ENCODE results near the gene SLC35D2. TPM values are rescaled to one million over a fixed set of nuclear protein-coding genes. Genes with fewer than 3 reads are reported as not detected.
"Not testable (repeated sequence)": the region's sequence is repeated elsewhere in the genome, so short reads cannot be mapped to it uniquely, and the experiment has no call there.

SLC35D2 gene
- total RNA-seq, 2 experiments from 2014 or later, result 13.1 to 16.2 TPM

DNA sequence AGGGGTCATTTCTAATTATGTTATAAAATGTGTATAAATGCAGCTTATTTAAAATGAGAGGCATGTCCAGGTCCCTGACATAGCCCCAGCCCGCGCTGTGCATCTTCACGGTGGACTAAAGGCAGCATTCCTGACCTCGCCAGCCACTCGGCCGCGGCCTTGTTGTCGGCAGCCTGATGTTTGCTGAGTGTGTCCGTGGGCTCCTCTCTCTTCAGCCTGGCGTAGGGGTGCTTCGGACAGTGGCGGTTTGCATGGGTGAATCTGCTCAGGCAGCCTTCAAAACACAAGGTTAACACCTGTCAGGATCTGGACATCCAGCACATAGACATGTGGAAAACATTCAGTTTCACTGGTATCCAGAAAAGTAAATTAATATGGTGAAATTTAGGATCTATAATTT lies 8.8 kb upstream of the SLC35D2 start:
- H3K27ac Mint-ChIP-seq, result peak overlapping the region; percentile 65

GRCh38 chr9:96391021-96391765 lies 7.7 kb upstream of the SLC35D2 start:
- peaks cover 30% of the 10 kb centered on the region for H3K36me3 Mint-ChIP-seq
- POLR2A ChIA-PET, result interaction anchor here (0.5 kb wide), 1 partner anchor 30 kb away, joined by 3 read pairs; no protein-coding TSS in a partner anchor
- no peak for DNase-seq
- no peak overlapping the region for H3K4me3 Mint-ChIP-seq
- H3K27ac Mint-ChIP-seq, result no peak overlapping the region
- no peaks in the 10 kb centered on the region for H3K27me3 Mint-ChIP-seq
- no peaks in the 10 kb centered on the region for H3K9me3 Mint-ChIP-seq
- peaks cover 11% of the 10 kb centered on the region for H3K4me1 Mint-ChIP-seq
- no peak for ATAC-seq (ENCODE audit: low read depth)

More for the DNA sequence above, 8.8 kb upstream of the SLC35D2 start:
- H3K27me3 Mint-ChIP-seq, result no peaks in the 10 kb centered on the region
- POLR2A ChIA-PET, result no interaction called here
- H3K4me3 Mint-ChIP-seq, result no peak overlapping the region
- H3K9me3 Mint-ChIP-seq, result no peaks in the 10 kb centered on the region
- no peak for ATAC-seq (ENCODE audit: low read depth)
- no peak for DNase-seq
- peaks cover 11% of the 10 kb centered on the region for H3K4me1 Mint-ChIP-seq
- peaks cover 30% of the 10 kb centered on the region for H3K36me3 Mint-ChIP-seq

GRCh38 chr9:96388144-96388543 lies 4.6 kb upstream of the SLC35D2 start:
- ATAC-seq (ENCODE audit: low read depth), result no peak
- no peak for DNase-seq
- no peak overlapping the region for H3K27ac Mint-ChIP-seq
- no peaks in the 10 kb centered on the region for H3K27me3 Mint-ChIP-seq
- no peaks in the 10 kb centered on the region for H3K9me3 Mint-ChIP-seq
- H3K36me3 Mint-ChIP-seq, result peaks cover 30% of the 10 kb centered on the region
- H3K4me1 Mint-ChIP-seq, result peaks cover 12% of the 10 kb centered on the region
- POLR2A ChIA-PET, result no interaction called here
- no peak overlapping the region for H3K4me3 Mint-ChIP-seq

- ATAC-seq (ENCODE audit: low read depth), result no peak
- DNase-seq, result no peak
- POLR2A ChIA-PET, result interaction anchor here (1.1 kb wide), 1 partner anchor 13 kb away, joined by 5 read pairs; no protein-coding TSS in a partner anchor
- Mint-ChIP-seq H3K9me3 (no peaks in the 10 kb centered on the region), H3K27ac (no peak overlapping the region), H3K4me3 (no peak overlapping the region), H3K4me1 (peaks cover 21% of the 10 kb centered on the region), H3K27me3 (no peaks in the 10 kb centered on the region), H3K36me3 (peaks cover 31% of the 10 kb centered on the region)
These were observed 2.6 kb upstream of the SLC35D2 start for GRCh38 chr9:96386157-96386556.

- Mint-ChIP-seq H3K9me3 (no peaks in the 10 kb centered on the region), H3K27ac (peak overlapping the region; percentile 49), H3K36me3 (peaks cover 23% of the 10 kb centered on the region), H3K4me1 (peaks cover 24% of the 10 kb centered on the region), H3K4me3 (peak overlapping the region; percentile 84), H3K27me3 (no peaks in the 10 kb centered on the region)
- no peak for DNase-seq
- no peak for ATAC-seq (ENCODE audit: low read depth)
- POLR2A ChIA-PET, result interaction anchor here (1.3 kb wide), 1 partner anchor 17 kb away, joined by 4 read pairs; no protein-coding TSS in a partner anchor
These were observed 709 bp downstream of the SLC35D2 start for GRCh38 chr9:96382839-96383164.

- Mint-ChIP-seq H3K36me3 (peaks cover 26% of the 10 kb centered on the region), H3K27me3 (no peaks in the 10 kb centered on the region), H3K4me1 (peaks cover 29% of the 10 kb centered on the region), H3K4me3 (no peak overlapping the region), H3K27ac (no peak overlapping the region), H3K9me3 (no peaks in the 10 kb centered on the region)
- POLR2A ChIA-PET, result interaction anchor here (1.2 to 1.3 kb wide), 2 partner anchors 17 to 37 kb away, joined by 3 to 4 read pairs; no protein-coding TSS in a partner anchor
- ATAC-seq (ENCODE audit: low read depth) (no peak), DNase-seq (no peak)
These were observed 1.3 kb downstream of the SLC35D2 start for GRCh38 chr9:96382175-96382574.

DNA sequence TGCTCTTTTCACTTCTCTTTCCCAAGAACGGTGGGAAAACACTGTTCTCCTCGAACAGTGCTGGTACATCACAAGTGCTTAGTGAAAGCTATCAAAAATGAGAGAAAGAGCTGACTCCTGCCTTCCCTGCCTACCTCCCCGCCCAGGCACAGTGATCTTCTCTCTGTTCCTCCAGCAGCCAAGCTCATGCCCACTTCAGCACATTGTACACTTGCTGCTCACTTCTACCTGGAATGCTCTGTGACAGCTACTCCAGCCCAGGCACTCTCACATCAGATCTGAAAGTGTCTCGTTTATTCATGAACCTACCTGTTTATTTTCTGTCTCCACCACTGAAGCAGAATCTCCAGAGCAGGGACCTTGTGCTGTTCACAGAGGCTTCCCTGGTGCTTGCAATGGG lies 1.8 kb downstream of the SLC35D2 start:
- H3K4me3 Mint-ChIP-seq, result peak overlapping the region; percentile 11
- no peaks in the 10 kb centered on the region for H3K27me3 Mint-ChIP-seq
- ATAC-seq (ENCODE audit: low read depth) (no peak), DNase-seq (no peak)
- POLR2A ChIA-PET, result interaction anchor here (1.2 kb wide), 1 partner anchor 38 kb away, joined by 3 read pairs; no protein-coding TSS in a partner anchor
- peak overlapping the region; percentile 55 for H3K27ac Mint-ChIP-seq
- H3K9me3 Mint-ChIP-seq, result no peaks in the 10 kb centered on the region
- H3K4me1 Mint-ChIP-seq, result peaks cover 29% of the 10 kb centered on the region
- peaks cover 26% of the 10 kb centered on the region for H3K36me3 Mint-ChIP-seq

- Mint-ChIP-seq H3K36me3 (peaks cover 26% of the 10 kb centered on the region), H3K27ac (no peak overlapping the region), H3K9me3 (no peaks in the 10 kb centered on the region), H3K27me3 (no peaks in the 10 kb centered on the region), H3K4me1 (peaks cover 29% of the 10 kb centered on the region), H3K4me3 (no peak overlapping the region)
- POLR2A ChIA-PET, result interaction anchor here (1.2 kb wide), 1 partner anchor 38 kb away, joined by 3 read pairs; no protein-coding TSS in a partner anchor
- no peak for ATAC-seq (ENCODE audit: low read depth)
- no peak for DNase-seq
These were observed 2.4 kb downstream of the SLC35D2 start for GRCh38 chr9:96381125-96381524.

- H3K36me3 Mint-ChIP-seq, result peaks cover 24% of the 10 kb centered on the region
- POLR2A ChIA-PET, result no interaction called here
- H3K27me3 Mint-ChIP-seq, result no peaks in the 10 kb centered on the region
These were observed 4.0 kb downstream of the SLC35D2 start for GRCh38 chr9:96379461-96379860.

DNA sequence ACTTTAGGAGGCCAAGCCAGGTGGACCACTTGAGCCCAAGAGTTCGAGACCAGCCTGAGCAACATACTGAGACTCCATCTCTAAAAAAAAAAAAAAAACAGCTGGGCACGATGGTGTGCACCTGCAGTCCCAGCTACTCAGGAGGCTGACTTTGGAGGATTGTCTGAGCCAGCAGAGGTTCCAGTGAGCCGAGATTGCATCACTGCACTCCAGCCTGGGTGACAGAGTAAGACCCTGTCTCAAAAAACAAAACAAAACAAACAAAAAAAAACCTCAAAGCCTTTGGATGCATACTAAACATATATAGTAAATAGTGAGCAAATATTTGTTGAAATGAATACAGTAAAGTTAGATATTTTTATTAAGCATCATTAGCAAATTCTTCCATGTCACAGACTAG lies 5.3 kb downstream of the SLC35D2 start:
- no peak overlapping the region for H3K27ac Mint-ChIP-seq
- H3K36me3 Mint-ChIP-seq, result peaks cover 18% of the 10 kb centered on the region
- H3K4me1 Mint-ChIP-seq, result peaks cover 21% of the 10 kb centered on the region
- H3K9me3 Mint-ChIP-seq, result no peaks in the 10 kb centered on the region
- POLR2A ChIA-PET, result no interaction called here
- DNase-seq, result no peak
- no peak overlapping the region for H3K4me3 Mint-ChIP-seq
- no peak for ATAC-seq (ENCODE audit: low read depth)
- H3K27me3 Mint-ChIP-seq, result no peaks in the 10 kb centered on the region

More at GRCh38 chr9:96379461-96379860, 4.0 kb downstream of the SLC35D2 start:
- DNase-seq (no peak), ATAC-seq (ENCODE audit: low read depth) (no peak)
- no peak overlapping the region for H3K27ac Mint-ChIP-seq
- no peak overlapping the region for H3K4me3 Mint-ChIP-seq
- peaks cover 27% of the 10 kb centered on the region for H3K4me1 Mint-ChIP-seq
- no peaks in the 10 kb centered on the region for H3K9me3 Mint-ChIP-seq

DNA sequence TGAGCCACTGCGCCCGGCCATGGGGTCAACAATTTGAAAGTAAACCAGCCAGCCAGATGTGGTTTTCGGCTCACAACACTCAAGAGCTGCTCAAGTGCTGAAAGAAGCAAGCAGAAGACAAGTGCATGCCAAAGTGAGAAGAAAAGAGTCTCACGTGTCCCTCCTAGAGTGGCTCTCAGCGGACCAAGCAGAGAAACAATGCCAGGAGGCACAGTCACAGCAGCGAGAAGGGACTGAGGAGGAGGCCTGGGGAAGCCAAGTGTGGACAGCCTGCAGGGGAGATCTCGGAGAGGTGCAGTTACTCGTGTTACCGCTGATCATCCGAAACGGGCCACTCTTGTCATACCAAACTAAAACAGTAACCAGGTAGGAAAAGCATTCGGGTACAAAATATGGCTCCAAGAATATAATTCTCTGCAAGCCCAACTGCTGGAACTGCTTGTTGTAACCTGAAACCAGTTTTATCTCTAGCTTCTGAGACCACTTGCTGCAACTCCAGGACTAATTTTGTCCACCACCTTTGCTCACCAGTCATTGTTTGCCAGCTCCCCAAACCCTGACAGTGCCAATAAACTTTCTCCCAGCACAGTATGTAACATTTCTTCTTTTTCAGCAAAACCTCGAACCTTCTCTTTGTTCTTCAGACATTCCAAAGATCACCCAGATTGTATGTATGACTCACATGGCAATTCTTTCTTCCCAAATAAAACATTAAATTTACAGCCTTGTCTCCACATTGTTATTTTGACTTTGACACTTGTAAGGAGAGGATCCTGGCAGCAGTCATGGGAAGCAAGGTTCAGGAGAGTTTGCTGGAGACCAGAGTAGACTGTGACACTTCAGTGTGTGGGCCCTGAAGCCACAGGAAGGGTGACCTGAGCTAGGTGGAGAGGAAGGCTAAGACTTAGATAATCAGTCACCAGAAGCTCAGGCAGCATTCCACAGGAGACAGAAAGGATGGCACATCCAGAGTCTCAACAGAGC lies 6.3 kb downstream of the SLC35D2 start:
- POLR2A ChIA-PET, result no interaction called here
- no peaks in the 10 kb centered on the region for H3K9me3 Mint-ChIP-seq

GRCh38 chr9:96375507-96375906 lies 8.0 kb downstream of the SLC35D2 start:
- H3K4me1 Mint-ChIP-seq, result peaks cover 10% of the 10 kb centered on the region
- H3K27ac Mint-ChIP-seq; POLR2A ChIA-PET; H3K4me3 Mint-ChIP-seq; ATAC-seq (ENCODE audit: low read depth); H3K27me3 Mint-ChIP-seq; H3K36me3 Mint-ChIP-seq; DNase-seq; H3K9me3 Mint-ChIP-seq: not testable (repeated sequence)

More for the DNA sequence above, 6.3 kb downstream of the SLC35D2 start:
- Mint-ChIP-seq H3K27me3 (no peaks in the 10 kb centered on the region), H3K36me3 (peaks cover 18% of the 10 kb centered on the region), H3K4me3 (no peak overlapping the region), H3K4me1 (peaks cover 17% of the 10 kb centered on the region), H3K27ac (peak overlapping the region; percentile 66)
- no peak for DNase-seq
- ATAC-seq (ENCODE audit: low read depth), result no peak

GRCh38 chr9:96367943-96368342 lies 15.6 kb downstream of the SLC35D2 start:
- no peaks in the 10 kb centered on the region for H3K9me3 Mint-ChIP-seq
- no peaks in the 10 kb centered on the region for H3K4me1 Mint-ChIP-seq
- no peaks in the 10 kb centered on the region for H3K27me3 Mint-ChIP-seq
- POLR2A ChIA-PET, result no interaction called here
- no peak overlapping the region for H3K4me3 Mint-ChIP-seq
- no peak for DNase-seq
- H3K36me3 Mint-ChIP-seq, result peaks cover 6% of the 10 kb centered on the region
- ATAC-seq (ENCODE audit: low read depth), result no peak
- H3K27ac Mint-ChIP-seq, result no peak overlapping the region
